OCI-LY1 (cell line): ENCODE data around the gene TUB.

Source experiments
- H2AFZ ChIP-seq: fragments of 200-600 bp; sonication (generic), shearing (Covaris generic); 2 replicates; pipeline ENCODE4 v1.6.0; 2014; ENCODE audit warnings: antibody characterized with exemption, mild to moderate bottlenecking, low read length
- H3F3A ChIP-seq: fragments of 200-600 bp; sonication (generic), shearing (Covaris generic); 2 replicates; pipeline ENCODE4 v1.6.0; 2014; ENCODE audit warnings: mild to moderate bottlenecking, antibody characterized with exemption, low read length, moderate library complexity; ENCODE audit not compliant: insufficient read depth
- H3K27ac ChIP-seq: fragments of 200-600 bp; sonication (generic); 2 replicates; pipeline ENCODE4 v1.5.1; 2014; ENCODE audit warnings: low read length, mixed run types, mild to moderate bottlenecking, low read depth; ENCODE audit not compliant: poor library complexity, severe bottlenecking
- H3K27me3 ChIP-seq: fragments of 200-600 bp; sonication (generic); 2 replicates; pipeline ENCODE4 v1.6.0; 2014; ENCODE audit warnings: antibody characterized with exemption, mild to moderate bottlenecking, low read length, moderate library complexity; ENCODE audit not compliant: insufficient read depth
- H3K36me3 ChIP-seq: fragments of 200-600 bp; sonication (generic); 2 replicates; pipeline ENCODE4 v1.6.1; 2014; ENCODE audit warnings: mild to moderate bottlenecking, antibody characterized with exemption, low read length, moderate library complexity, mixed read lengths; ENCODE audit not compliant: insufficient read depth
- H3K4me1 ChIP-seq: fragments of 200-600 bp; sonication (generic); 2 replicates; pipeline ENCODE4 v1.5.1; 2014; ENCODE audit warnings: mild to moderate bottlenecking, low read length, moderate library complexity; ENCODE audit not compliant: insufficient read depth, severe bottlenecking
- H3K4me2 ChIP-seq: fragments of 200-600 bp; sonication (generic), shearing (Covaris generic); 2 replicates; pipeline ENCODE4 v1.6.1; 2014; ENCODE audit warnings: low read length
- H3K4me3 ChIP-seq: fragments of 200-600 bp; sonication (generic); 2 replicates; pipeline ENCODE4 v1.5.1; 2014; ENCODE audit warnings: low read length, low read depth, mild to moderate bottlenecking, mixed read lengths; ENCODE audit not compliant: poor library complexity, severe bottlenecking
- H3K79me2 ChIP-seq: fragments of 200-600 bp; shearing (Covaris generic); 2 replicates; pipeline ENCODE4 v1.6.1; 2016; ENCODE audit warnings: mixed run types, low read length, mixed read lengths; ENCODE audit not compliant: insufficient read depth
- H3K9ac ChIP-seq: fragments of 200-600 bp; sonication (generic), shearing (Covaris generic); 2 replicates; pipeline ENCODE4 v1.6.1; 2014; ENCODE audit warnings: mild to moderate bottlenecking, low read length, mixed read lengths
- H3K9me2 ChIP-seq: fragments of 200-600 bp; sonication (generic), shearing (Covaris generic); 2 replicates; pipeline ENCODE4 v1.6.1; 2014; ENCODE audit warnings: low read depth, mild to moderate bottlenecking, low read length, mixed read lengths
- H3K9me3 ChIP-seq: fragments of 200-600 bp; shearing (Covaris generic); 2 replicates; pipeline ENCODE4 v1.6.1; 2014; ENCODE audit warnings: low read length, mixed read lengths
- H4K20me1 ChIP-seq: fragments of 200-600 bp; sonication (generic), shearing (Covaris generic); 2 replicates; pipeline ENCODE4 v1.6.0; 2016; ENCODE audit warnings: mild to moderate bottlenecking, low read length; ENCODE audit not compliant: insufficient read depth
- CTCF ChIP-seq: fragments of 200-600 bp; sonication (generic), shearing (Covaris generic); IDR thresholded peaks from 2 replicates; pipeline ENCODE4 v1.5.1; 2017; ENCODE audit warnings: mild to moderate bottlenecking, antibody characterized with exemption, low read length, moderate library complexity, mixed read lengths
- EZH2 ChIP-seq: fragments of 200-600 bp; sonication (generic), shearing (Covaris generic); IDR thresholded peaks from 2 replicates; pipeline ENCODE4 v1.8.0; 2017; ENCODE audit warnings: borderline replicate concordance, mixed run types, mild to moderate bottlenecking, antibody characterized with exemption, low read length, moderate library complexity, mixed read lengths

Gene TUB

DNA sequence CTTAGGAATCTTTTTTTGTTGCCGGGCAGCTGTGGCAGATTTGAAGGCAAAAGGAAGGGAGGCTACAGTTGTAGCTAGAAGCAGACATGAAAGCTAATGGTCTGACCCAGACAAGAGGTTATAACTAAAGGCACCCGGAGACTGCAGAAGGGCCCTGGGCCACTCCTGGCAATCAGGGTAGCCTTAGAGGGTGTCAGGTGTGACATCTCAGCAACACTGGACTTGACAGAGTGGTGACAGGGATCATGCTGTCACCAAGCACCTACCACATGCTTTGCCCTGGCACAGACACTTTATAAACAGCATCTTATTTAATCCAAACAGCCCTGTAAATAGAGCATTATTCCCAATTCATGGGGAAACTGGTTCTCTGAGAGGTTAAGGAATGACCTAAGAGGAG lies 25.7 kb downstream of the TUB start:
- TF ChIP-seq CTCF = no peak
- TF ChIP-seq EZH2 = no peak
- Histone ChIP-seq H3K27ac (no peak overlapping the region), H3K36me3 (no peaks in the 10 kb centered on the region)

DNA sequence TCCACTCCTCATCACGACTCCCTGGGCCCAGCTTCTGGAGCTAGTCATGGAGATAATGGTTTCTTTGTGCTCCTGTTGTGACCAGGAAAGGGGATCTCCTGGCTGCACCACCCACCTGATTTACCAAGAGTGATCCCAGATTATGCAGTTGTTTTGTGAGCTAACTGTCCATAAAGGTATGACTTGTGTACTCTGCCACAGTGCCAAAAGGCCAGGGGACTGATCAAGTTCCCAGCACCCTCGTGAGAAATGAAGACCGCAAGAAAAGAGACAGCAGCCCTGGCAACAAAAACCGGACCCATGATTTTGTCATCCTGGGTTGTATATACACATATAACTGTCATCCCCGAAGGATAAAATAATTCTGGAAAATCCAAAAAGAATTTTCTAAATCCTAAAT lies 26.6 kb downstream of the TUB start:
- H4K20me1 ChIP-seq = no peaks in the 10 kb centered on the region
- H3K9me3 ChIP-seq = no peaks in the 10 kb centered on the region
- no peak overlapping the region for H2AFZ ChIP-seq
- H3K27ac ChIP-seq = no peak overlapping the region
- peaks cover 7% of the 10 kb centered on the region; the same call in 1 of the 2 replicates for H3K27me3 ChIP-seq
- no peak for TF ChIP-seq EZH2
- no peak for TF ChIP-seq CTCF
- H3K79me2 ChIP-seq = no peaks in the 10 kb centered on the region
- H3F3A ChIP-seq = no peaks in the 10 kb centered on the region
- H3K36me3 ChIP-seq = no peaks in the 10 kb centered on the region
- H3K9ac ChIP-seq = no peak overlapping the region
- no peaks in the 10 kb centered on the region for H3K9me2 ChIP-seq
- H3K4me1 ChIP-seq = no peaks in the 10 kb centered on the region
- no peak overlapping the region for H3K4me2 ChIP-seq
- no peak overlapping the region for H3K4me3 ChIP-seq

More for the DNA sequence above, 25.7 kb downstream of the TUB start:
- Histone ChIP-seq H3K9me2 (no peaks in the 10 kb centered on the region), H3K9ac (no peak overlapping the region), H3K4me3 (no peak overlapping the region), H4K20me1 (no peaks in the 10 kb centered on the region), H2AFZ (no peak overlapping the region), H3K4me1 (no peaks in the 10 kb centered on the region), H3K79me2 (no peaks in the 10 kb centered on the region), H3K9me3 (no peaks in the 10 kb centered on the region), H3K27me3 (peaks cover 7% of the 10 kb centered on the region; the same call in 1 of the 2 replicates), H3K4me2 (no peak overlapping the region), H3F3A (no peaks in the 10 kb centered on the region)

- Histone ChIP-seq H3K4me3 (no peak overlapping the region), H3K9me2 (no peaks in the 10 kb centered on the region), H3K4me1 (no peaks in the 10 kb centered on the region), H3K9me3 (no peaks in the 10 kb centered on the region), H3K9ac (no peak overlapping the region), H3F3A (no peaks in the 10 kb centered on the region), H3K27me3 (peaks cover 7% of the 10 kb centered on the region; the same call in 1 of the 2 replicates), H3K79me2 (no peaks in the 10 kb centered on the region), H4K20me1 (no peaks in the 10 kb centered on the region), H3K4me2 (no peak overlapping the region), H3K27ac (no peak overlapping the region), H2AFZ (no peak overlapping the region), H3K36me3 (no peaks in the 10 kb centered on the region)
- TF ChIP-seq CTCF = no peak
- no peak for TF ChIP-seq EZH2
Measured at GRCh38 chr11:8108421-8108820, 27.4 kb downstream of the TUB start.
